ENCODE results near the gene CRTC3.
"Not testable (repeated sequence)": the region's sequence is repeated elsewhere in the genome, so short reads cannot be mapped to it uniquely, and the experiment has no call there.

Gene CRTC3

DNA sequence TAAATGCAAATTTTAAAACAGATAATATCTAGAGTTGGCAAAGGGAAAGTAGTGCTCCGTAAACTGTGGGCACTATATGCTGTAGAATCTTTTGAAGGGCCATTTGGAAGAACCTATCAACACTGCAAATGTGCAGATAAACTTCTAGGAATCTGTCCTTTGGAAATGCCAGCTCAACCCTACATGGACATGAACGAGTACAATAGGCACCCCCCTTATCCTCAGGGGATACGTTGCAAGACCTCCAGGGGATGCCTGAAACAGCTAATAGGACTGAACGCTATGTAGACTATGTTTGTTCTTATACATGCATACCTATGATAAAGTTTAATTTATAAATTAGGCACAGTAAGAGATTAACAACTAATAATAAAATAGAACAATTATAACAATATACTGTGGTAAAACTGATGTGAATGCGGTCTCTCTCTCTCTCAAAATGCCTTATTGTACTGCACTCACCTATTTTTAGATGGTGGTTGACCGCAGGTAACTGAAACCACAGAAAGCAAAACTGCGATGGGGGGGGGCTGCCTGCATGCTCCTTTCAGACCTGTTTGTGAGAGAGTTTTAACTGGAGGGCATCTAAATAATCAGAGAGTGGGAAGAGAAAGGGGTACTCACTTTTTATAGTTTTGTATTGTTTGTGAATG lies 127.9 kb downstream of the CRTC3 start:
- peak; percentile 58 for DNase-seq

DNA sequence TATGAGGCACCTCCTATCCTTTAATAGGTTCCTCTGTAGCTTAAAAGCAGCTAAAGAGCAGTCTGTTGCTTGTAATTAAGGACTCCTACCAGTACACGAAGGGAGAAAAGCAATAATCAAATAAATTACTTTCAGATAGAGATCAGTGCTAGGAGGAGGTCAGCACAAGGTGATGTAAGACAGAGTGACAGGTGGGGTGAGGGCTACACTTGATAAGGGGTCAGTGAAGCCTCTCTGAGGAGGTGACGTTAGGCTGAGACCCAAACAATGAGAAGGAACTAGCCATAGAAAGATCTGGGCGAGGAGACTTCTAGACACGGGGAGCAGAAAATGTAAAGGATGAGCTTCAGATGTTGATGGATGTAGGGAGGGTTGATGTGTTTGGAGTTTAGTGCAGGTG lies 129.8 kb downstream of the CRTC3 start:
- DNase-seq, result no peak

DNA sequence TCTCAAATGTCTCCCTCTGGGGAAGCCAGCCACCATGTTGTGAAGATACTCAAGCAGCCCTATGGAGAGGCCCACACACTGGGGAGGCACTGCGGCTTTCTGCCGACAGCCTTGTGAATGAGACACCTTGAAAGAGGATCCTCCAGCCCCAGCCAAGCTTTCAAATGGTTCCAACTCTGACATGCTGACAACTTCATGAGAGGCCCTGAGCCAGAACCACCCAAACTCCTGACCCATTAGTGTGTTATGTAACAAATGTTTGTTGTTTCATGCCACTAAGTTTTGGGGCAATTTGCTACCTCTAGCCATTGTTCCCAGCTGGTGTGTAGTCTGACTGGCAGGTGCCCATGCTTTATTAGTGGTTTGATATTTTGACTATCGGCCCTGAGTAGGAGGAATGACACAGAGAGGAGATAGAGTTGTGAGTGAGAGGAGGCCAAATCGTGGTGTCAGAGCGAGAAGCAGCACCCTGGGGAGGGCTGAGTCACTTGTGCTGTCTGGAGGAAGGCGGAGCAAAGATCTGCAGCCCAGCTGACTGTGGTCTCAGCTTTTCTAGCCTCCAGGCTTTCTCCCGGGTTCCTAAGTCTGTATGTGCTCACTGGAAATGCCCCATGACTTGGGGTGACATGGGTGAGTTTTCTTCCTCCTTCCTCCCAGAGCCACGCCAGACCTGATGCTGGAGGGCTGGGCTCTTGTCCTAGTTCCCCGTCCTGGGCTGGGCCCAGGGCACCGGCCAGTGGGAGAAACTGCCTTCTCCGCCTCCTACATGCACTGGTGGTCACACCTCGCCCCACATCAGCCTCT lies 130.7 kb downstream of the CRTC3 start:
- peak; percentile 55 for DNase-seq

DNA sequence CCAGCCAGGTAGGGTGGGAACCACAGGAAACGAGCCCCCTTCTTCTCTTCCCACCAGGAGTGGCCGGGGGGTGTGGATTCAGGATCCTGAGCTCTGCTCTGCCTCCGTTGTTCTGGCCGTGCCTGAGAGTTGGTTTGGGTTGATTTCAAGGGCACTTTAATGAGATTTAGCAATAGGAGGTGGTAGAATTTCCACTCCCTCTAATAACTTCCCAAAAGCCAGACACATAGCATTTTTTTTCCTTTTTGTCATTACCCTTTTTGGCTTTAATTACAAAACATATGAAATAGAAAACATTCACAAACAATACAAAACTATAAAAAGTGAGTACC lies 131.2 kb downstream of the CRTC3 start:
- not testable (repeated sequence) for DNase-seq

DNA sequence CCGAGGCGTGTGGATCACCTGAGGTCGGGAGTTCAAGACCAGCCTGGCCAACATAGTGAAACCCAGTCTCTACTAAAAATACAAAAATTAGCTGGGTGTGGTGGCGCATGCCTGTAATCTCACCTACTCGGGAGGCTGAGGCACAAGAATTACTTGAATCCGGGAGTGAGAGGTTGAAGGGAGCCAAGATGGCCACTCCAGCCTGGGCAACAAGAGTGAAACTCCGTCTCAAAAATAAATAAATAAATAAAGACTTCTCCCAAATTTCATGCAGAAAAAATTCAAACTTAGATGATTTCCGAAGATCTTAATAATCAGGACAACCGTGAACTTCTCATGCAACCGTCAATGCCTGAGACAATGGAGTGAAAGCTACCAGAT lies 134.3 kb downstream of the CRTC3 start:
- DNase-seq, result not testable (repeated sequence)

DNA sequence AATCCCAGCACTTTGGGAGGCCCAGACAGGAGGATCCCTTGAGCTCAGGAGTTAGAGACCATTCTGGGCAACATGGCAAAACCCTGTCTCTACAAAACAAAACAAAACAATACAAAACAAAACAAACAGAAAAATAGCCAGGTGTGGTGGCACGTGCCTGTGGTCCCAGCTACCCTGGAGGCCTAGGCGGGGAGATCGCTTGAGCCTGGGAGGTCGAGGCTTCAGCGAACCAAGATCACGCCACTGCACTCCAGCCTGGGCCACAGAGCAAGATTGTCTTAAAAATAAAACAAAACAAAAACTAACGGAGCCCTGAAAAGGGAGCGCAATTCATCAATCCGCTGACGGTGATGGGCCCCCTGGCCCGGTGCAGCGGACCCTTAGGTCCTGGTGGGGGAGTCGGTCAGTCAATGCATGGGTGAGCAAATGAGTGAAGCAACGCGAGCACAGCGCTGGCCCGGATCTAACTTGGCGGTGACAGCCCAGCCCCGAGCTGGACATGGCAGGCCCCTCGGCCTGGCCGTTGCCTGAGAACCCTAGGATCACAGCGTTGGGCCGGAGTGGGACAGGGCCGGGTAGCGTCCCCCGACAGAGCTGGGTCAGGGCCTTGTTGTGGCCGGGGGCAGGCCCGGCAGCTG lies 135.0 kb downstream of the CRTC3 start:
- no peak for DNase-seq

DNA sequence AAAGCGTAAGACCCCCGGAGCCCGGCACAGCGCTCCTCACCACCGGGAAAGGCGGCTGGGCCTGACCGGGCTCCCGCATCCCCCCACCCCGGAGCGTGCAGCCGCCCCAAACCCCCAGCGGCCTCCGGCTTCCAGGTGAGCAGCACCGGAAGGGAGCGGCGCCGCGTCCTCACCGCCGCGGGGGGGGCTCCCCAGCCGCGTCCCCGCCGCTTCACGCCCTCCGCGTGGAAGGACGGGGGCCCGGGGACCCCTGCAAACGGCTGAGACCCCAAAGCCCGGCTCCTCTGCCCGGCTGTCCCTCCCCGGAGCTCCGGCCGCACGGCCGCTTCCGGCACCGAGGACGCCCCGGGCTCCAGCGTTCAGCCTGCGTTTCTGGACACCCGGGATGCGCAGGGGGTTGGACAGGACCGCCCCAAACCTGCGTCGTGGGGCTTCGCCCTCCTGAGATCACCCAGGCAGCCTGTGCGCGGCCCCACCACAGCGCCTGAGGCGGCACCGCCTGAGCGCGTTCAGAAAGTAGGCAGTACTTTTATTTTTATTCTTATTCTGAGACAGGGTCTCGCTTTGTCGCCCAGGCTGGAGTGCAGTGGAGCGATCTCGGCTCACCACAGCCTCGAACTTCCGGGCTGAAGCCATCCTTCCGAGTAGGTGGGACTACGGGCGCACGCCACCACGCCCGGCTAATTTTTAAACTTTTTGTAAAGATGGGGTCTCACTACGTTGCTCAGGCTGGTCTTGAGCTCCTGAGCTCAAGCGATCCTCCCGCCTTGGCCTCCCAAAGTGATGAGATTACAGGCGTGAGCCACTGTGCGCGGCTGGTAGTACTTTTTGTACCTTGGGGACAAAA lies 135.8 kb downstream of the CRTC3 start:
- peak; percentile 14 for DNase-seq

DNA sequence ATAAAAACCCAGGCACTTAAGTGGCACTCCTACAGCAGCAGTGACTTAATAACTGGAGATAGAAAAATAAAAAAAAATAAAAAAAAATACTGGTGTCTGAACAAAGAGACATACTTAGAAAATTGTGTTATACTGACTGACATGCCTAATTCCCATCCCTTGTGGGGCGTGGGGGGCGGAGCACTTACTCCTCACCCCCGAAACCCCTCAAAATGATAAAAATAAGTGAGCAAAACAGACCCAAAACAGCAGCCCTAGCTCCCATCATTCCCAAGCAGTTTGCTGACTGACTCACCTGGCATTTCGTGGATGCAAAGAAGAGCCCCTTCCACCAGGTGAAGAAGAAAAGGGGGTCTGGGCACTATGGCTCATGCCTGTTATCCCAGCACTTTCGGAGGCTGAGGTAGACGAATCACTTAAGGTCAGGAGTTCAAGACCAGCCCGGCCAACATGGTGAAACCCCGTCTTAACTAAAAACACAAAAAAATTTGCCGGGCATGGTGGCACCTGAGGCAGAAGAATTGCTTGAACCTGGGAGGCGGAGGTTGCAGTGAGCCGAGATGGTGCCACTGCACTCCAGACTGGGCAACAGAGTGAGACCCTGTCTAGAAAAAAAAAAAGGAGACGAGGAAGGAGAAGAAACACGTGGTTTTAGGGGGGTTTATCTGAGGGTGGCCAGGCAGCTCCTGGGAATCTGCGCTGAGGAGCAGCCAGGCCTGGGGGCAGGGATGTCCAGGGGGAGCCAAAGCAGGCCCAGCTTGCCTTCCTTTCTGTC lies 136.6 kb downstream of the CRTC3 start:
- DNase-seq, result no peak

DNA sequence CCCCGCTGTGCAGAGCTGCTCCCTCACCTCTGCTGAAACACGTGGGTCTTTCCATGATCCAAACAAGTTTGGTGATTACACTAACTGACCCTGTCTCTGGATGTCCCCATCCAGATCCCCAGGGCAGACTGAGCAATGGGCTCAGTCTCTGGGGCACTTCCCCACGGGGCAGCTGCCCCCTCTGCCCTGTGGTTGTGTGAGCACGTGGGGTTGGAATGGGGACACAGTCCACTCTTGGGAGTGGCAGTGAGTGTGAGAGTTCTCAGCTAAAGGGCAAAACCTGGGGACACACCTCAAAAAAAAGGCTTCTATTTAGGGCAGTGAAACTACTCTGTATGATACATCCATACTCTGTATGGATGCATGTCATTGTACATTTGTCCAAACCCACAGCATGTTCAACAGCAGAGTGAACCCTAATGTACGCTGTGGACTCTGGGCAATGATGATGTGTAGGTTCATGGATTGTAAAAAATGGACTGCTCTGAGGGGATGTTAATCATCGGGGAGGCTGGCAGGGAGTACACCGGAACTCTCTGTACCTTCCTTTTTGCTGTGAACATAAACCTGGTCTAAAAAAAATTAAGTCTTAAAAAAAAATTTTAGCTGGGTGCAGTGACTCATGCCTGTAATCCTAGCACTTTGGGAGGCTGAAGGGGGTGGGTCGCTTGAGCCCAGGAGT lies 137.5 kb downstream of the CRTC3 start:
- DNase-seq, result no peak

DNA sequence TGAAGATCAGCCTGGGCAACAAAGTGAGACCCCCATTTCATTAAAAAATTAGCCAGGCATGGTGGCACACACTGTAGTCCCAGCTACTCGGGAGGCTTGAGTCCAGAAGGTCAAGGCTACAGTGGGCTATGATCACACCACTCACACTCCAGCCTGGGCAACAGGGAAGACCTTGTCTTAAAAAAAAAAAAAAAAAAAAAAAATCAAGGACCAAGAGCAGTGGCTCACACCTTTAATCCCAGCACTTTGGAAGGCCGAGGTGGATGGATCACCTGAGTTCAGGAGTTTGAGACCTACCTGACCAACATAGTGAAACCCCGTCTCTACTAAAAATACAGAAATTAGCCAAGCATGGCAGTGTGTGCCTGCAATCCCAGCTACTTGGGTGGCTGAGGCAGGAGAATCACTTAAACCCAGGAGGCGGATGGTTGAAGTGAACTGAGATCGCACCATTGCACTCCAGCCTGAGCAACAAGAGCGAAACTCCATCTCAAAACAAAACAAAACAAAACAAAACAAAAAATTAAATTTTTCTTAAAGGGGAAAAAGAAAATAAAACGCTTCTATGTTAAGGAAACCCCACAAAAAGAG lies 138.1 kb downstream of the CRTC3 start:
- not testable (repeated sequence) for DNase-seq

DNA sequence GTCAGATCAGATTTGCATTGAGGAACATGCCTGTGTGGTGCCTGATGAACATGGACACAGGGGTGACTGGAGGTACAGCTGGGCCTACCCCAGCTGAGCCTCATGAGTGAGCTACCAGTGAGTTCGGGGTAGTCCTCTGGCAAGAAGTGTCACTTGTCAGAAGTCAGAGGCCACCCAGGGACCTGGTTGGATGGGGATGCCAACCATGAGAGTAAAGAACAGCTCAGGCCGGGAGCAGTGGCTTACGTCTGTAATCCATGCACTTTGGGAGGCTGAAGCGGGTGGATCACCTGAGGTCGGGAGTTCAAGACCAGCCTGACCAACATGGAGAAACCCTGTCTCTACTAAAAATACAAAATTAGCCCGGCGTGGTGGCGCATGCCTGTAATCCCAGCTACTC lies 140.9 kb downstream of the CRTC3 start:
- DNase-seq, result not testable (repeated sequence)

DNA sequence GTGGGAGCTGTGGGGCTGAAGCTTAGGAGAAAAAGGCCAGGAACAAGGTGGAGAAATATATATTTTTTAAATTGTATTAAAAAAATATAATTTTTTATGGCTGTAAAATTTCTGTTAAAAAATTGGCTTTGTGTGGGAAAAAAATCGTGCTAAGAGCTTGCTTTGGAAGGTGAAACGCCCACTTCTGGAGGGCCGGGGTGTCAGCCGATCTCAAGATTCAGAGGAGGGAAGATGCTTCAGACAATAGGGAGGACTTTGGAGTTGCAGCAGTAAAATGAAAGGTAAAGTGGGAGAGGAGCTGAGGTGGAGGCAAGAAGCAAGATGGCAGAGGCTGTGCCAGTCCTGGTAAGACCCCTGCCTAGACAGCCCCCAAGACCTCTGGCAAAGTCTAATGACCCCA lies 141.5 kb downstream of the CRTC3 start:
- no peak for DNase-seq

DNA sequence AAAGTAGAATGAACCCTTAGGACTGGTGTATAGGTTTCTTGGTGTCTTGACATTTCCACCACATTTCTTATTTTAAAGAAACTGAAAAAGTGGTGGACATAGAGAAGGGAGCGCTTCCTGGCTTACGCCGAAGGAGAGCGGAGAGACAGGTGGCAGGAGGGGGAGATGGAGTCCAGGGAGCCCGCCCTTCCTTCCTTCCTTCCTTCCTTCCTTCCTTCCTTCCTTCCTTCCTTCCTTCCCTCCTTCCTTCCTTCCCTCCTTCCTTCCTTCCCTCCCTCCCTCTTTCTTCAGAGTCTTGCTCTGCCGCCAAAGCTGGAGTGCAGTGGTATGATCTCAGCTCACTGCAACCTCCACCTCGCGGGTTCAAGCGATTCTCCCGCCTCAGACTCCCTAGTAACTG lies 143.6 kb downstream of the CRTC3 start:
- not testable (repeated sequence) for DNase-seq

DNA sequence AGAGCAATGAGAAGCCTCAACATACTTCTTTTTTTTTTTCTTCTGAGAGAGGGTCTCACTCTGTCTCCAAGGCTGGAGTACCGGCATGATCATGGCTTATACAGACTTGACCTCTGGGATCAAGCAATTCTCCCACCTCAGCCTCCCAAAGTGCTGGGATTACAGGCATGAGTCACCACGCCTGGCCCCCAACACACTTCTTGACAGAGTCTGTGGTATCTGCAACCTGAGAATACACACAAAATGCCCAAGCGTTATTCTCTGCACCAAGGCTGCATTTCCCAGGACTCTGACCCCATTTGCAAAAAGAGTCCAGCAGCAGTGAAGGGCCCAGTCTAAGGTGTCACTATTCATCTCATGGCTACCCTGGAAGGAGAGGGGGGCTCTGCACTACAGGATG lies 144.8 kb downstream of the CRTC3 start:
- no peak for DNase-seq

DNA sequence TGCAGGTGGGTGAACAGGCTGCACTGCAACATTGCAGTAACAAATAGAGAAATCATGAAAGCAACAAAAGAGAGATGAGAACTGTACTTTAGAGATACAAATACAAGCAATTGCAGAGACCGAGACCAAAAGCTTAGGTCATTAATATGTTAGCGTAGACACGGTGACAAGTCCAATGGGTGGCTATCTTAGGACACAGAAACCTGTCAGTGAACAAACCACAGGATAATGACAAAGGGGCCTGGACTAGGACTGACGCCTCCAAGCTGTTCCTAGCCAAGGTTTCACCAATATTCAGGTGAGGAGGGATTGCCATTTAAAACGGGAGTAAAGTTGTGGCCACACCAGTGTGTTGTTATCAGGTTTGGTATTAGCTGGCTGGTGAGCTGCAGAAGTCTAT lies 145.7 kb downstream of the CRTC3 start:
- DNase-seq, result no peak

DNA sequence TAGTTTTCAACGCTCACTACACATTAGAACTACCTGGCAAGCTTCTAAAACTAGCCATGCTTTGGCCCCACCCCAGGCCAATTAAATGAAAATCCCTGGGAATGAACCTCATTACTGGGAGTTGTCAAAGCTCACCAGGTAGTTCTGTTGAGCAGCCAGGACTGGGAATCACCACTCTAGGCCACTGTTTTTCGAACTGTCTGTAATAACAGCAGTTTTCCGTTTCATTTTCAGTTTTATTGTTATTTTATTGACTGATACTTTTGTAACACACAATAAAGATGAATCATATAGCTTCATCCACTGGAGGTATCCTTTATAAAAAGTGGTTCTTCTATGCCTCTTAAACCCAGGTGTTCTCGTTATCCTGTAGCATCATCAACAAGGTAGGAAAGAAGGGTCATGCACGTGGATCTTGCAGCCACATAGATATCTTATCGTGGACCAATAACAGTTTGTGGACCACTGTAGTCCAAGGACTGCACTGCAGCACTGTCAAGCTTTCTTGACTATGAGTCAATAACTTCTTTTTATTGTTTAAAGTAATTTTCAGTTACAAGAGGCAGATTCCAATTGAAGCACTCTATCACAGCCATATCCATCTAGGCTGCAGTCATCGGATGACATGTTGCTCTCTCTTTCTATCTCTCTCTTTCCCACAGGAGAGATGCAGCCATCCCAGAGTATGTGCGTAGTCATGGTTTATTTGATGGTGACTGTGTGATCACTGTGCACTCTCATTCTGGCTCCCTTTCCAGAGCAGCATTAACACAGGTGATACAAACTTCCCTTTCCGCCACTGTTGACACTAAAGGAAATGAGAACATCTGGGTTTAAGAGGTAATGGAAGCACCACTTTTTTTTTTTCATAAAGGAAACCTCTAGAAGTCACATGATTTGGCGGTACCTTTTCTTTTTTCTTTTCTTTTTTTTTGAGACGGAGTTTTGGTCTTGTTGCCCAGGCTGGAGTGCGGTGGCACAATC lies 148.4 kb downstream of the CRTC3 start:
- DNase-seq, result no peak

DNA sequence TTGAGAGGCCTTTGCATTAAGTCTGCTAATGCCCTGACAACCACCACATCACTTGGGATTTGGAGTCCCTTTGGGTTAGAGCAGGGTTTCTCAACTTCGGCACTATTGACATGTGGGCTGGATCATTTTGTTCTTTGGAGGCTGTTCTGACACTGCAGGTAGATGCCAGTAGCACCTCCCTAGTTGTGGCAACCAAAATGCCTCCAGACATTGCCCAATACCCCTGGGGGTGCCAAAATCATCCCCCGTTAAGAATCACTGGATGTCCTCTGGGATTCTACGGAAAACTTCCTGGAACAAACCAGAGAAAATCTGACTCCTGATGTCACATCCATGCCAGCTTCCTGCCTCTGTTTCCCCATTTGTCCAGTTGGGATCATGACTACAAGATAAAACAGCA lies 150.2 kb downstream of the CRTC3 start:
- no peak for DNase-seq

DNA sequence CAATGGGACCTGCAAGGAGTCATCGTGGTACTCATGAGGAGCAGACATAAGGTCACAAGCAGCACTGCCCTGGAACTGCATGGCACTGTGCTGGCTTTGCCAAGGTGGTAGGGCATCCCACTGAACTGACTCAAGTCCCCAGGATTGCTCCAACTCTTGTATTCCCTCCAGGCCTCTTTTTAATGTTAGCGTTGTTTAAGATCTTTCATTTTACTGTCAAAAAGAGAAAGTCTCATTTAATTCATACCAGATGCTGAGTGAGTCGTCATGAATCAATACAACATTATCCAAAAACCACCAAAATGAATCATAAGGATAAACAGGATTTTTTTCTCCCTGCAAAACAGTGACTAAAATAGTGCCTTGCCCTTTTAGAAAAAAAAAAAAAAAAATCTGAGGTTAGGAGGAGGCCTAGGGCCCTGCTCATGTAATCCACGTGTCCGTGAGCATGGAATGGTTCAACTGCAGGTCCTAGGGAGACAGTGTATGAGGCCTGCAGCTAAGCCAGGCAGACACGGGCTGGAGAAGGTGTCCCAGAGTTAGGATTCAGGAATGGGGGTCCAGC lies 150.7 kb downstream of the CRTC3 start:
- DNase-seq, result no peak

DNA sequence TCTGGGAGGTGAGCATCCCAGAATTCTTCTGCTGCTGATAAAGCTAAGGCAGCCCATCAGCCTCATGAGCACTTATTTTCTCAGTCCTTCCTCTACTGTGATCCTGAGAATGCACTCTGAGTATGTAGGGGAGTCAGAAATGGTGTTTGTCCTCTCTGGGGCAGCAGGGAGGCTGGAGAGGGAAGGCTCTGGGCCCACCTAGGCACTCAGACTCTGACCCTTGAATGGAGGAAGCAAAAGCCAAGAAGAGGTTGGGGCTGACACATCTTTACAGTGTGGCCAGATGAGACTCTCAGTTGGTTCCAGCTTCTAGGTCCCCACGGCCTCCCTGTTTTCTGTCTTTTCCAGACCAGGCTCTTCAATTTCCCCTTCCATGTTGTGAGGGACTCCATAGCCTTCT lies 151.3 kb downstream of the CRTC3 start:
- no peak for DNase-seq

DNA sequence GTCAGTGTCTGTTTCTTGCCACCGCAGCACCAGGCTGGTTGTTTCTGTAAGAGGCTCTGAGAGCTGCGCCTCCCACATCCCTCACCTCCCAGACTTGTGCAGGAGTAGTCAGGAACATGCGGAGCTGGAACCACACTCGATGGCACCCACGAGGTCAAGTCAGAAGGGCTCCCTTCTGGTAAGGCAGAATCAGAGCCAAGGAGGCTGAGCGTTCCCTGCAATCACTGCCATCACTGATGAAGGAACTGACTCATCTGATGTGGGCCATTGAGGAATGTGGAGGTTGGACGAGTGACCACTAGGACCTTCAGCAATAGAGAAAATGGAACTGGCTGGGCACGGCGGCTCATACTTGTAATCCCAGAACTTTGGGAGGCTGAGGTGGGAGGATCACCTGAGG lies 151.8 kb downstream of the CRTC3 start:
- DNase-seq, result no peak

All from activated CD4-positive, alpha-beta T cell treated with anti-CD3 and anti-CD28 coated beads for 1 hour (primary cell).